ENCODE measurements around the gene ARID1B. TPM values are rescaled to one million over a fixed set of nuclear protein-coding genes. Genes with fewer than 3 reads are reported as not detected.

The ARID1B gene
- total RNA-seq, 1 experiment from 2014 or later: 60.3 TPM

- peaks cover 9% of the 10 kb centered on the region for H3K4me1 Mint-ChIP-seq
- H3K36me3 Mint-ChIP-seq: no peaks in the 10 kb centered on the region
- ChIA-PET POLR2A (no interaction called here), CTCF (no interaction called here)
- H3K9me3 Mint-ChIP-seq: peaks cover 5% of the 10 kb centered on the region
- H3K4me3 Mint-ChIP-seq: no peak overlapping the region
- H3K27me3 Mint-ChIP-seq (ENCODE audit: low read depth): no peaks in the 10 kb centered on the region
- ATAC-seq: 0 out of 2 replicates have a peak, but pooled peaks have one; percentile 30
- TF ChIP-seq, protein P1, sequence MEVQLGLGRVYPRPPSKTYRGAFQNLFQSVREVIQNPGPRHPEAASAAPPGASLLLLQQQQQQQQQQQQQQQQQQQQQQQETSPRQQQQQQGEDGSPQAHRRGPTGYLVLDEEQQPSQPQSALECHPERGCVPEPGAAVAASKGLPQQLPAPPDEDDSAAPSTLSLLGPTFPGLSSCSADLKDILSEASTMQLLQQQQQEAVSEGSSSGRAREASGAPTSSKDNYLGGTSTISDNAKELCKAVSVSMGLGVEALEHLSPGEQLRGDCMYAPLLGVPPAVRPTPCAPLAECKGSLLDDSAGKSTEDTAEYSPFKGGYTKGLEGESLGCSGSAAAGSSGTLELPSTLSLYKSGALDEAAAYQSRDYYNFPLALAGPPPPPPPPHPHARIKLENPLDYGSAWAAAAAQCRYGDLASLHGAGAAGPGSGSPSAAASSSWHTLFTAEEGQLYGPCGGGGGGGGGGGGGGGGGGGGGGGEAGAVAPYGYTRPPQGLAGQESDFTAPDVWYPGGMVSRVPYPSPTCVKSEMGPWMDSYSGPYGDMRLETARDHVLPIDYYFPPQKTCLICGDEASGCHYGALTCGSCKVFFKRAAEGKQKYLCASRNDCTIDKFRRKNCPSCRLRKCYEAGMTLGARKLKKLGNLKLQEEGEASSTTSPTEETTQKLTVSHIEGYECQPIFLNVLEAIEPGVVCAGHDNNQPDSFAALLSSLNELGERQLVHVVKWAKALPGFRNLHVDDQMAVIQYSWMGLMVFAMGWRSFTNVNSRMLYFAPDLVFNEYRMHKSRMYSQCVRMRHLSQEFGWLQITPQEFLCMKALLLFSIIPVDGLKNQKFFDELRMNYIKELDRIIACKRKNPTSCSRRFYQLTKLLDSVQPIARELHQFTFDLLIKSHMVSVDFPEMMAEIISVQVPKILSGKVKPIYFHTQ (CRISPR knock-in tag; IDR thresholded peaks at IDR 0.05): no peak
- TF ChIP-seq SOX15 (CRISPR knock-in tag; IDR thresholded peaks at IDR 0.05) (no peak), NR1H2 (CRISPR knock-in tag; IDR thresholded peaks at IDR 0.05) (no peak), AFF4 (CRISPR knock-in tag; IDR thresholded peaks at IDR 0.05; ENCODE audit: borderline replicate concordance) (no peak), MXD4 (CRISPR knock-in tag; IDR thresholded peaks at IDR 0.05; ENCODE audit: borderline replicate concordance) (no peak), ZNF396 (CRISPR knock-in tag; IDR thresholded peaks at IDR 0.05; ENCODE audit: borderline replicate concordance) (no peak), ATF1 (CRISPR knock-in tag; IDR thresholded peaks at IDR 0.05) (no peak), HMGA2 (CRISPR knock-in tag; IDR thresholded peaks at IDR 0.05) (no peak), FOXP1 (CRISPR knock-in tag; IDR thresholded peaks at IDR 0.05; ENCODE audit: borderline replicate concordance) (no peak), ZNF138 (CRISPR knock-in tag; conservative IDR thresholded peaks at IDR 0.05) (no peak), IRF2 (CRISPR knock-in tag; IDR thresholded peaks at IDR 0.05; ENCODE audit: borderline replicate concordance, low read depth) (no peak), HMGXB4 (CRISPR knock-in tag; IDR thresholded peaks at IDR 0.05) (no peak)
- TF ChIP-seq, protein P2, sequence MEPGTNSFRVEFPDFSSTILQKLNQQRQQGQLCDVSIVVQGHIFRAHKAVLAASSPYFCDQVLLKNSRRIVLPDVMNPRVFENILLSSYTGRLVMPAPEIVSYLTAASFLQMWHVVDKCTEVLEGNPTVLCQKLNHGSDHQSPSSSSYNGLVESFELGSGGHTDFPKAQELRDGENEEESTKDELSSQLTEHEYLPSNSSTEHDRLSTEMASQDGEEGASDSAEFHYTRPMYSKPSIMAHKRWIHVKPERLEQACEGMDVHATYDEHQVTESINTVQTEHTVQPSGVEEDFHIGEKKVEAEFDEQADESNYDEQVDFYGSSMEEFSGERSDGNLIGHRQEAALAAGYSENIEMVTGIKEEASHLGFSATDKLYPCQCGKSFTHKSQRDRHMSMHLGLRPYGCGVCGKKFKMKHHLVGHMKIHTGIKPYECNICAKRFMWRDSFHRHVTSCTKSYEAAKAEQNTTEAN (CRISPR knock-in tag; IDR thresholded peaks at IDR 0.05): no peak
- TF ChIP-seq, protein P3, sequence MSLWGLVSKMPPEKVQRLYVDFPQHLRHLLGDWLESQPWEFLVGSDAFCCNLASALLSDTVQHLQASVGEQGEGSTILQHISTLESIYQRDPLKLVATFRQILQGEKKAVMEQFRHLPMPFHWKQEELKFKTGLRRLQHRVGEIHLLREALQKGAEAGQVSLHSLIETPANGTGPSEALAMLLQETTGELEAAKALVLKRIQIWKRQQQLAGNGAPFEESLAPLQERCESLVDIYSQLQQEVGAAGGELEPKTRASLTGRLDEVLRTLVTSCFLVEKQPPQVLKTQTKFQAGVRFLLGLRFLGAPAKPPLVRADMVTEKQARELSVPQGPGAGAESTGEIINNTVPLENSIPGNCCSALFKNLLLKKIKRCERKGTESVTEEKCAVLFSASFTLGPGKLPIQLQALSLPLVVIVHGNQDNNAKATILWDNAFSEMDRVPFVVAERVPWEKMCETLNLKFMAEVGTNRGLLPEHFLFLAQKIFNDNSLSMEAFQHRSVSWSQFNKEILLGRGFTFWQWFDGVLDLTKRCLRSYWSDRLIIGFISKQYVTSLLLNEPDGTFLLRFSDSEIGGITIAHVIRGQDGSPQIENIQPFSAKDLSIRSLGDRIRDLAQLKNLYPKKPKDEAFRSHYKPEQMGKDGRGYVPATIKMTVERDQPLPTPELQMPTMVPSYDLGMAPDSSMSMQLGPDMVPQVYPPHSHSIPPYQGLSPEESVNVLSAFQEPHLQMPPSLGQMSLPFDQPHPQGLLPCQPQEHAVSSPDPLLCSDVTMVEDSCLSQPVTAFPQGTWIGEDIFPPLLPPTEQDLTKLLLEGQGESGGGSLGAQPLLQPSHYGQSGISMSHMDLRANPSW (CRISPR knock-in tag; conservative IDR thresholded peaks at IDR 0.05; ENCODE audit: low read depth): no peak
- DNase-seq (ENCODE audit: low spot score): no peak
- no peak overlapping the region for H3K27ac Mint-ChIP-seq
Measured at GRCh38 chr6:156727715-156728385, 49.3 kb upstream of the ARID1B start.
